ENCODE results near the gene ZMYND19.
"Not testable (repeated sequence)": the region's sequence is repeated elsewhere in the genome, so short reads cannot be mapped to it uniquely, and the experiment has no call there.

The ZMYND19 gene

GRCh38 chr9:137574192-137574591, 16.1 kb downstream of the ZMYND19 start:
- no peak overlapping the region for H3K4me3 ChIP-seq (ENCODE audit: control insufficient read depth, low read depth, low read length)
- no peak for DNase-seq (ENCODE audit: low read depth)
- TF ChIP-seq, protein P1, sequence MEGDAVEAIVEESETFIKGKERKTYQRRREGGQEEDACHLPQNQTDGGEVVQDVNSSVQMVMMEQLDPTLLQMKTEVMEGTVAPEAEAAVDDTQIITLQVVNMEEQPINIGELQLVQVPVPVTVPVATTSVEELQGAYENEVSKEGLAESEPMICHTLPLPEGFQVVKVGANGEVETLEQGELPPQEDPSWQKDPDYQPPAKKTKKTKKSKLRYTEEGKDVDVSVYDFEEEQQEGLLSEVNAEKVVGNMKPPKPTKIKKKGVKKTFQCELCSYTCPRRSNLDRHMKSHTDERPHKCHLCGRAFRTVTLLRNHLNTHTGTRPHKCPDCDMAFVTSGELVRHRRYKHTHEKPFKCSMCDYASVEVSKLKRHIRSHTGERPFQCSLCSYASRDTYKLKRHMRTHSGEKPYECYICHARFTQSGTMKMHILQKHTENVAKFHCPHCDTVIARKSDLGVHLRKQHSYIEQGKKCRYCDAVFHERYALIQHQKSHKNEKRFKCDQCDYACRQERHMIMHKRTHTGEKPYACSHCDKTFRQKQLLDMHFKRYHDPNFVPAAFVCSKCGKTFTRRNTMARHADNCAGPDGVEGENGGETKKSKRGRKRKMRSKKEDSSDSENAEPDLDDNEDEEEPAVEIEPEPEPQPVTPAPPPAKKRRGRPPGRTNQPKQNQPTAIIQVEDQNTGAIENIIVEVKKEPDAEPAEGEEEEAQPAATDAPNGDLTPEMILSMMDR (conservative IDR thresholded peaks at IDR 0.05; ENCODE audit: control insufficient read depth, insufficient read depth, low read depth, low read length), result no peak

- no peak for DNase-seq (ENCODE audit: low read depth)
- TF ChIP-seq, protein P1 (conservative IDR thresholded peaks at IDR 0.05; ENCODE audit: control insufficient read depth, insufficient read depth, low read depth, low read length), result no peak
Measured at GRCh38 chr9:137570566-137570965, 19.7 kb downstream of the ZMYND19 start.

GRCh38 chr9:137569609-137570203, 20.6 kb downstream of the ZMYND19 start:
- no peak for DNase-seq (ENCODE audit: low read depth)
- no peak overlapping the region for H3K4me3 ChIP-seq (ENCODE audit: control insufficient read depth, low read depth, low read length)
- TF ChIP-seq, protein P1 (conservative IDR thresholded peaks at IDR 0.05; ENCODE audit: control insufficient read depth, insufficient read depth, low read depth, low read length), result no peak

More at GRCh38 chr9:137570566-137570965, 19.7 kb downstream of the ZMYND19 start:
- no peak overlapping the region for H3K4me3 ChIP-seq (ENCODE audit: control insufficient read depth, low read depth, low read length)

GRCh38 chr9:137568445-137568844, 21.9 kb downstream of the ZMYND19 start:
- H3K4me3 ChIP-seq (ENCODE audit: control insufficient read depth, low read depth, low read length); DNase-seq (ENCODE audit: low read depth): not testable (repeated sequence)

DNA sequence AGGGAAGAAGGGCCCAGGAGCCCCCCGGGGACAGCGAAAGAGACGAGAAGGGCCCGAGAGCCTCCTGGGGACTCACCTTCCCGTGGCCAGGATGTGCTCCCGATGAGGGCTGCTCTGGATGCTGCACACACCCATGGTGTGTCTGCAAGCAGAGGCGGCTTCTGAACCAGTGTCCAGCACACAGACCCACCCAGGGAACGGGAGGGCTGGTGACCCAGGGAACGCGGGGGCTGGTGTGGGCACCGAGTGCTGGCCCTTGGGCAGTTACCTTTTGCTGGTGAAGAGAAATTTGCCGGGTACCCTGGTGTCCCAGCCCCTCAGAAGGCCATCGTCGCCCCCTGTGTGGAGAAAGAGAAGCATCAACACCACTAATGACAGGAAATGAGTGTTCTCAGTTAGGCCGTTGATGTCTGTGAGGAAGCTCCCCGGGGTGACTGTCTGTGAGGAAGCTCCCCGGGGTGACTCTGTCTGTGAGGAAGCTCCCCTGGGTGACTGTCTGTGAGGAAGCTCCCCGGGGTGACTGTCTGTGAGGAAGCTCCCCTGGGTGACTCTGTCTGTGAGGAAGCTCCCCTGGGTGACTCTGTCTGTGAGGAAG, 25.4 kb downstream of the ZMYND19 start:
- TF ChIP-seq, protein P1 (conservative IDR thresholded peaks at IDR 0.05; ENCODE audit: control insufficient read depth, insufficient read depth, low read depth, low read length), result no peak
- H3K4me3 ChIP-seq (ENCODE audit: control insufficient read depth, low read depth, low read length), result no peak overlapping the region
- no peak for DNase-seq (ENCODE audit: low read depth)

DNA sequence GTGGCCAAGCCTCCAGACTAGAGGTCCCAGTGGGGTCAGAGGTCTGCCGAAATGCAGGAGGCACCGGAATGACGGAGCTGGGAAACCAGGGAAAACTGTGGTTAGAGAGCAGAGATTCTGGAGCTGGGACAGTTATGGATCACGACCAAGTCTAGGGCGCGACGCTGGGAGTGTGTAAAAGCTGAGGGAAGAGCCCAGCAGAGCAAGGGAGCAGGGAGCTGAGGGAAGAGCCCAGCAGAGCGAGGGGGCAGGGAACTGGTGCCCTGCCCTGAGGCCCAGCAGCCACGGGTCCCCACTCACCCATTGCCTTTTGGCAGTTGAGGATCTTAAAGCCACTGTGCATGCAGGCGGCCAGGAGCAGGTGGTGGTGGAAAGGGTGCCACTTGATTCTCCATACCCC, 26.2 kb downstream of the ZMYND19 start:
- DNase-seq (ENCODE audit: low read depth), result no peak
- TF ChIP-seq, protein P1 (conservative IDR thresholded peaks at IDR 0.05; ENCODE audit: control insufficient read depth, insufficient read depth, low read depth, low read length), result no peak
- H3K4me3 ChIP-seq (ENCODE audit: control insufficient read depth, low read depth, low read length), result no peak overlapping the region

- TF ChIP-seq, protein P1 (conservative IDR thresholded peaks at IDR 0.05; ENCODE audit: control insufficient read depth, insufficient read depth, low read depth, low read length), result no peak
- H3K4me3 ChIP-seq (ENCODE audit: control insufficient read depth, low read depth, low read length), result no peak overlapping the region
- DNase-seq (ENCODE audit: low read depth), result no peak
Measured at GRCh38 chr9:137558127-137558526, 32.2 kb downstream of the ZMYND19 start.
